ENCODE measurements around the gene FKBP7. TPM values are rescaled to one million over a fixed set of nuclear protein-coding genes. Genes with fewer than 3 reads are reported as not detected.

The FKBP7 gene
- total and polyA plus RNA-seq, 2 of the 13 experiments (the other 11 are each of a cell fraction or from before 2014, with no cell fraction given): 12.4 to 14.8 TPM

DNA sequence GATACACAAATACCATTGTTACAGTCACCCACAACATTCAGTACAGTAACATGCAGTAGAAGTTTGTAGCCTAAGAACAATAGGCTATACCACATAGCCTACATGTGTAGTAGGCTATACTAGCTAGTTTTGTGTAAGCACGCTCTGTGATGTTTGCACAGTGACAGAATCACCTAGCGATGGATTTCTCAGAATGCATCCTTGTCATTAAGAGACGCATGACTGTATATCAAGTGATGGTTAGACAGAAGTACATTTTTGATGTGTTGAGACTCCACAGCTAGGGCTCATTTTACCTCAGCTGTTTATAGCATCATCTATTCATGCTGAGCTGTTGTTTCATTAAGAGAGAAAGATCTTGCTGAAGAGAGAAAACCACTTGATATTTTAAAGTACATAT lies 21.2 kb upstream of the FKBP7 start (continued):
- TF ChIP-seq GFI1 (CRISPR knock-in tag; IDR thresholded peaks at IDR 0.05; ENCODE audit: borderline replicate concordance): no peak
- TF ChIP-seq ATF7-NPFF (CRISPR knock-in tag; IDR thresholded peaks at IDR 0.05; ENCODE audit: low read depth): no peak
- TF ChIP-seq ZSCAN20 (CRISPR knock-in tag; IDR thresholded peaks at IDR 0.05; ENCODE audit: borderline replicate concordance): no peak
- no peak for TF ChIP-seq ELF1 (CRISPR knock-in tag; IDR thresholded peaks at IDR 0.05)
- TF ChIP-seq HDAC2 (CRISPR knock-in tag; IDR thresholded peaks at IDR 0.05): no peak
- no peak for TF ChIP-seq GATAD1 (CRISPR knock-in tag; IDR thresholded peaks at IDR 0.05)
- TF ChIP-seq ZNF329 (CRISPR knock-in tag; IDR thresholded peaks at IDR 0.05; ENCODE audit: low read depth): no peak
- TF ChIP-seq ZKSCAN8 (CRISPR knock-in tag; IDR thresholded peaks at IDR 0.05; ENCODE audit: borderline replicate concordance): no peak

GRCh38 chr2:178498137-178498536 lies 19.7 kb upstream of the FKBP7 start:
- Histone ChIP-seq H3K79me2 (ENCODE audit: insufficient read depth, low read length) (no peaks in the 10 kb centered on the region), H3K4me3 (replicated peaks in 1 of 3; ENCODE audit: insufficient read depth in 1 of 3, low read depth in 2 of 3, low read length in 3 of 3) (no peak overlapping the region), H3K36me3 (replicated peaks in 1 of 2; ENCODE audit: control insufficient read depth in 1 of 2, insufficient read depth in 2 of 2, low read length in 2 of 2) (peaks cover 25 to 72% of the 10 kb centered on the region in 2 experiments), H3K4me2 (ENCODE audit: low read depth, low read length) (no peak overlapping the region), H3K4me1 (ENCODE audit: insufficient read depth, low read length) (no peaks in the 10 kb centered on the region), H3K27ac (ENCODE audit: extremely low read length, insufficient read depth, low read length) (no peak overlapping the region), H3K9me3 (ENCODE audit: low read length) (no peaks in the 10 kb centered on the region), H2AFZ (ENCODE audit: low read length) (no peak overlapping the region), H4K20me1 (ENCODE audit: insufficient read depth, low read length) (no peaks in the 10 kb centered on the region), H3K9ac (ENCODE audit: insufficient read depth, low read depth, low read length) (no peak overlapping the region), H3K27me3 (ENCODE audit: control insufficient read depth in 1 of 2, insufficient read depth in 2 of 2, low read length in 2 of 2) (no peaks in the 10 kb centered on the region)
- in situ Hi-C loops (cut with HindIII; ENCODE audit: extremely low pct_ligation_motif_present, low pct_unique_long_range_greater_than_20kb): no loop called here
- DNase-seq (ENCODE audit: low spot score) (no peak), FAIRE-seq (no peak), ATAC-seq (no peak)
- ChIA-PET POLR2A (interaction anchor here (1.6 kb wide), 1 partner anchor 47 kb away, joined by 4 read pairs; the partner anchor contains the start of genes PJVK and PRKRA), CTCF (ENCODE audit: low intra/inter-chr PET ratio, low total read pairs) (no interaction called here)
- TF ChIP-seq ZNF275 (CRISPR knock-in tag; IDR thresholded peaks at IDR 0.05; ENCODE audit: borderline replicate concordance) (no peak), FOXK1 (CRISPR knock-in tag; IDR thresholded peaks at IDR 0.05; ENCODE audit: borderline replicate concordance, low read depth) (no peak), IRF1 (CRISPR knock-in tag; IDR thresholded peaks at IDR 0.05; ENCODE audit: low read depth) (no peak), TRIM24 (CRISPR knock-in tag; IDR thresholded peaks at IDR 0.05) (no peak)
- intact Hi-C loops (cut with micrococcal nuclease; ENCODE audit: unreplicated experiment): no loop called here
- no TSS peak for BruUV-seq (replicated peaks)
